GM19372 (cell line): Measurements from ENCODE around the gene NSF.
"Not testable (repeated sequence)": the region's sequence is repeated elsewhere in the genome, so short reads cannot be mapped to it uniquely, and the experiment has no call there.

Experiments
- ATAC-seq: cut with Tn5 transposase; IDR thresholded peaks from one replicate; pipeline ENCODE4 v1.9.1; 2021; ENCODE audit warnings: mild to moderate bottlenecking, low read depth, moderate library complexity; ENCODE audit not compliant: unreplicated experiment

NSF gene

GRCh38 chr17:46590157-46591146 is at the start of gene NSF:
Gene NSF, plus strand, starts transcription at chr17:46590669. Its CDS starts 107 bp downstream, at chr17:46590776.
- peak; percentile 76 for ATAC-seq

- not testable (repeated sequence) for ATAC-seq
Observed at GRCh38 chr17:46548607-46549006, 41.9 kb upstream of the NSF start.

GRCh38 chr17:46559155-46559554 is 31.3 kb upstream of the NSF start:
- ATAC-seq, result not testable (repeated sequence)

DNA sequence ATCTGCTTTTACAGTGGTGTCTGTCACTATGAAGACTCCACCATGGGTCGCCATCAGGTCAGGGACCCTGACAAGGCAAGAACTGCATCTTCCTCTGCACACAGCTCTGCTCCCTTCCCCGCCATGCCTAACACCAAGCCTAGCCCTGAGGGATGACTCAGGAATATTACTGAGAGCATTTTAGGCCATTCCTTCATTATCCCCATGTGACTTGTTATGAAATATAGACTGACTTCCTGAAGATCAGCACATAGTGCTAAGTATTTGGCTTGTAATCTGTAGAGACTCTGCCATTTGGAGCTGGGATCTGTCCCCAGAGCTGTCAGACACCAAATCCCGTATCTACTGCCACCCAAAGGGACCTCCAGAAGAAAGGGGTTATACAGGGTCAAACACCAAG is 30.4 kb upstream of the NSF start:
- ATAC-seq, result not testable (repeated sequence)

DNA sequence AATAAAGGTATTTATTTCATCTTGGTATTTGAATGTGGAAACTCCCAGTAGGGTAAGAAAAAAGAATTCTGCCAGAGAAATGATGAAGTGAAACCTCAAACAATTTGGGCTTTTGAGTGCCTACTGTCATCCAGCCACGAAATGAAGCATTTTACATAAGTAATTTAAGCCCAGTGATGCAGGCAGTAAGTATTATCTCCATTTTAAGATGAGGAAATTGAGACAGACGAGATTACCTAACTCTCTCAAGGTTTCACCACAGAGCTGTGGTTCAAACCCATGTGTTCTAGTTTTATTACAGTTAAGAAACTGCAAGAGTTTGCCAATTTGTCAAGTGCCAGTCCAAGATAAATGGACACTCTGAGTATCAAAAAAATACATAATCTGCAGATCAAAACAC is 24.2 kb upstream of the NSF start:
- not testable (repeated sequence) for ATAC-seq

- not testable (repeated sequence) for ATAC-seq
Observed at GRCh38 chr17:46566980-46567379, 23.5 kb upstream of the NSF start.

DNA sequence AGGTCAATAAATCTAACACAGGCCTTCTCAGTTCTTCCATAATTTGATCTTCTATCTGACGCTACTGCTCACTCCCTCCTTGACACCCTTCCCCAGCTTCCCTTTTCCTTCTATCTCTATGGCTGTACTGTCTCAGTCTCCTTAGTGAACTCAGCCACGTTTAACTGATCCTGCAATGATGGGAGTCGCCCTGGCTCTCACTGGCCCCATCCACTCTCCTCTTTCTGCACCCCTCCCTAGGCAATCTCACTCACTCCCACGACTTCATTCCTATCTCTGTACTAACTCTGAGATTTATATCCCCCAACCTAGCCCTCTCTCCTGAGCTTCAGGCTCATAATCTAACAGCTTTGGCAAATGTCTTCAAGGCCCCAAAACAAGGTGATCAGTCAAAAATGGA is 18.7 kb upstream of the NSF start:
- ATAC-seq, result not testable (repeated sequence)

DNA sequence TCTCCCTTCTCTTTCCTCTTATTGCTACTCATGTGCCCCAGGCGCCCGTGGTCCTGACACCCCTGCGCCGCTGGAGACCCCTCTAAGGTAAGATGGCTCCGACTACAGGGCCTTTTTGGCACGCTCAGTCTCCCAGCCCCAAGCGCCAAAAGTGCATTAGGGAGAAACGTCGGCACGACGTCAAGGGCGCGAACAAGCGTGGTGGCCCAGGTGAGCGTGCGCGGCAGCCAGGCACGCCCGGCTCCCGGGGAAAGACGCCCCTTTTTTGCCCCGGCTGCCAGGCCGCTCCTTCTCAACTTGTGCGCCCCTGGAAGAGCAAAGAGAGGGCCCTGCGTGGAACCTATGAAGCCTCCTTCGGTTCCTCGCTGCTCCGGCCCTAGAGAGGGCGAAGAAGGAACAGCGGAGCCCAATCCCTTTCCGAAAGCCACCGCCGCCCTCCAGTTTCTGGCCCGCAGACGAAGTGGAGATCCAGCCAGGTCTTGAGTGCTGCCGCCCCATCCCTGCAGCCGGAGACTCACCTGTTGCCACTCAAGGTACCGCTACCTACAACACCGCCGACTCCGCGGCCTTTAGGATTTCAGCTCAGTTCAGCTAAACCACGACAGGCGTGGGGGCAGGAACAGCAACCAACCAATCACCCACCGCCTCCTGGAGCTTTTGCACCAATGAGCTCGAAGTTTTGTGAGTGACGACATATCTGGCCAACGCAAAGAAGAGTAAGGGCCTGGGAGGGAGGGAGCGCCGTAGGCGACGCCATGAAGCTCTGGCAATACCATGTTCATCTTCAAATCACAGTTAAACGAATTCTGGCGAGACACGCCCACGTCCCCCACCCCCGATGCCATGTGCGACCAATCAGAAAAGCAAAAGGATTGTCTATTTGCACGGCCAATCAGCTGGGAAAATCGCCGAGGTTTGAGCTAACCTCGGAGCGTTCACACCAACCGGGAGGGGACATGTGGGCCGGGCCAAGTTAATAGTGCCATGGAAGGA is 11.1 kb upstream of the NSF start, which contains the start of gene ARL17A:
TSS of gene ARL17A (minus strand) at position 609 of the 993 bp plus-strand sequence. CDS start 3,369 bp downstream, outside the sequence.
- ATAC-seq, result peak; percentile 77

DNA sequence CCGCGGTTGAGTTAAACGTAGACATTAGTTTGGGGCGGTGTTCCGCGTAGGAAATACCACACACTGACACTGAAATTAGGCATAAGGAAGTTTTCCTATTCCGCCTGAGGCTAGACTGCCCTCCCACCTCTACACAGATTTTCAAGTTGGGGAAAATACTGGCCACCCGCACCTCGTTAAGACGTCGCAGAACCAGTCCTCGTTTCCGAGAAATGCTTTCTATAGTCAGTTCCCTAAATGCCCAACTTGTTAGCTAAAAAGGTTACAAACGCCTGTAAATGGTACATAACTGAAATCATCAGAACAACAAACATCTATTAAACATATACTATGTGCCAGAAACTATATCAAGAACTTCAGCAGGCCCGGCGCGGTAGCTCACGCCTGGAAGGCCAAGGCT is 10.4 kb upstream of the NSF start:
- ATAC-seq, result not testable (repeated sequence)

DNA sequence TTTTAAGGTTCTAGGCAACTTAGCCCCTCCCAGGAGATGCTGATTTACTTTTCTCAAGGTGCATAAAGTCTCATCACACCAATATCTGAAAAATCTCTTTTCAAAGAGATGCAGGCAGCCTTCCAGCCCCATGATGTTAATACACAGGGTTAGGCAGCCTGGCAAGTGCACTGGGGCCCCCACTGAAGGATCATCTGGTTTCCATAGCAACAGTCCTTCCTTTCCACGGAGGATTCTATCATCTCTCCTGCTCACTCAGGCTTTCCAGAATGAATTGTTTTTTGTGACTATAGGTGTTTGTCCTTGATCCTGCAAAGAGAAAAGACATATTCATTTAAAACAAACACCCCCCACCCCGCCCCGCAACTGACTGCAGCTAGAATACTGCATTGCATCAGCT is 5.0 kb upstream of the NSF start:
- ATAC-seq, result not testable (repeated sequence)

DNA sequence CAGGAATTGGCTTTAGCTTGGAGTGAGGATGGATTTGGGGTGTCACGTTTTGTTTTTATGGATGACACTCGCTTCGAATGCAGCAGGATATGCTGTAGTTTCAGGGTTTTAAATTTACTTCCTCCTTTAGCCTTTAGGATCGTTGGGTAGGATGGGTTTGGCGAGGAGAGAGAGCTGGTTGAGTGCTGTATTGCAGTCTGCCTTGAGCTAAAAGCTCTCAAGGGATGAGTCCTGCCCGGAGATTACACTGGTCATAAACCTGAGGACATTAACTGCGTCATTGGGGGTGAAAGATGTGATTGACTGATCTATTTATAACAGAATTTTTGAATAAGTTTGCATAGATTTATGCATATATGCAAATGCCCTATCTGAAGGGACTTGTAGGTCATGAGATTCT is 863 bp downstream of the NSF start:
- not testable (repeated sequence) for ATAC-seq

DNA sequence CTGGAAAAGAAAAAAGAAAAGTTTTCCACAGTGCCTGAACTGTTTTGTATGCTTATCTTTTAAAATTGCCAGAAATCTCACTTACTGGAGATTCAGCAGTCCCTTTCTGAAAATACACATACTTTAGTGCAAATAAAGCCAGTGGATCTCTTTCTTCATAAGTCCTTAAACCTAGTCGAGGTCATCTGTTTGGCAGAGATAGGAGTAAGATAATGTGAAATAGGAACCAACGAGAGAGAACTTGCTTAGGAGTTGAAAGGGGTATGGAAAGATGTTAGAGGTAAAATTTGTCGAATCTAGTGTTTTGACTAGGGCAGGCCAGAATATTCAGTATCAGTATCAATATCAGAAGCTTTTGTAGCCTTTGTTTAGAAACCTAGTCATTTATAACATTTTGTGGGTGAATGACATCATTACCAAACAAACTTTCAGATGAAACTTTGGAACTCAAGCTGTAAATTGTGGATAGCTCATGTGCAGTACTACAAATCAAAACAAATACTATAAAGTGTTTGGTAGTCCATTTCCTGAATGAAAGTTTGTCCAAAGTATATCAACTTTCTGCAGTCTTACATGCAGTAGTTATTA is 8.0 kb downstream of the NSF start:
- ATAC-seq, result not testable (repeated sequence)

DNA sequence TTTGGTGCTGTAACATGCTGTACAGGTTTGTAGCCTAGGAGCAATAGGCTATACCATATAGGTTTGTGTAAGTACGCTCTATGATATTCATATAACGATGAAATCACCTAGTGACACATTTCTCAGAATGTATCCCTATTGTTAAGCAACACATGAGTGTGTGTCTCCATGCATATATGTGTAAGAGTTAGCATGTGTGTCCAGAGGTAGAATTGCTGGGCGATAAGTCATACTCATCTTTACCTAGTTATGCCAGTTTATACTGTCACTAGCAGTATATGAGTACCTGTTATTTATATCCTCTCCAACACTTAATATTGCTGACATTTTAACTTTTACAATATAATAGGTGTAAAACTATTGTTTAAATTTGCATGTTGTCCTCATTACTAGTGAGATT is 10.3 kb downstream of the NSF start:
- ATAC-seq, result not testable (repeated sequence)

DNA sequence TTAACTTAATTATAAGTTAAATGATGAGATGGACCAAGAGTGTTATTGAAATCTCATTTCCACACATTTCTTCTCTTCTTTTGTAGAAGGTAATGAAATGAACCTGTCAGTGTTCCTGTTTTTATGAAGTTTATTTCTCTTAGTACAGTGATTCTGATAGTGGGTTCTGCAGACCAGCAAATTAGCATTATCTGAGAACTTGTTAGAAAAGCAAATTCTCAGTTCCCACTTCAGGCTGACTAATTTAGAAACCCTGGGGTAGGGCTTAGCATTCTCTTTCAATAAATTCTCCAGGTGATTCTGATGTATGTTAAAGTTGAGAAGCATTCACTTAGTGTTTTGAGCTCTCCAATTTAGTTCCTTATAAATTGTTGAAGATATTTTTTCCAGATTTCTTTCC is 12.7 kb downstream of the NSF start:
- not testable (repeated sequence) for ATAC-seq

DNA sequence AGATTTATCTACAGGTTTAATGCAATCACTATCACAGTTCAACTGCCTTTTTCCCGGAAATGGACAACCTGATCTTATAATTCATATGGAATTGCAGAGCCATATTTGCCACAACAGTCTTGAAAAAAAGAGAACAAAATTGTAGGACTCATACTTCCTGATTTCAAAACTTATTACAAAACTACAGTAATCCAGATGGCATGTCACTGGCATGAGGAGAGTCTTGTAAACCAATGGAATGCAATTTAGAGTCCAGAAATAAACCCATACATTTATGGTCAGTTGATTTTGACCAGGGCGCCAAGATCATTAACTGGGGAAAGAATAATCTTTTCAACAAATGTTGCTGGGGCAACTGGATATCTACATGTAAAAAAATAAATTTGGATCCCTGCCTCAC is 20.8 kb downstream of the NSF start:
- not testable (repeated sequence) for ATAC-seq

GRCh38 chr17:46613876-46614275 is 23.4 kb downstream of the NSF start:
- not testable (repeated sequence) for ATAC-seq

GRCh38 chr17:46617121-46617520 is 26.7 kb downstream of the NSF start:
- not testable (repeated sequence) for ATAC-seq

DNA sequence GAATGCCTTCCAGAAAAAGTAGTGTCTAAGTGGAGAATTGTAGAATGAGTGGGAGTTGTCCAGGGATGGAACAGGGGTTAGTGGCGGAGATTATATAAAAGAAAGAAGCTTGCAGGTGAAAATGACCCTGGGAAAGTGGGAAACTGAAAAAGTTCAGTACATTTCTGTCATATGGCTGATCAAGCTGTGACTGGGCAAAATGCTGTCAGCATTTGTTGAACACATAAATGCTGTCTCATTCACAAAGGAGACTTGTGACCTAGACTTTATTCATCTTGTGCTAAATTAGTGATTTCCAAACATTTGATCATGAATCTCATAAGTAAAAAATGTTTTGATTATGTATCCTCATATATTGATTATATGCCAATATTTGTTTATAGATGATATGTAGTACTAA is 28.5 kb downstream of the NSF start:
- ATAC-seq, result not testable (repeated sequence)

- ATAC-seq, result not testable (repeated sequence)
Observed at GRCh38 chr17:46623790-46624189, 33.3 kb downstream of the NSF start.

- not testable (repeated sequence) for ATAC-seq
Observed at GRCh38 chr17:46624726-46625125, 34.3 kb downstream of the NSF start.
